ENCODE data around the gene TUBA4B.
"Not testable (repeated sequence)": the region's sequence is repeated elsewhere in the genome, so short reads cannot be mapped to it uniquely, and the experiment has no call there.

The TUBA4B gene

DNA sequence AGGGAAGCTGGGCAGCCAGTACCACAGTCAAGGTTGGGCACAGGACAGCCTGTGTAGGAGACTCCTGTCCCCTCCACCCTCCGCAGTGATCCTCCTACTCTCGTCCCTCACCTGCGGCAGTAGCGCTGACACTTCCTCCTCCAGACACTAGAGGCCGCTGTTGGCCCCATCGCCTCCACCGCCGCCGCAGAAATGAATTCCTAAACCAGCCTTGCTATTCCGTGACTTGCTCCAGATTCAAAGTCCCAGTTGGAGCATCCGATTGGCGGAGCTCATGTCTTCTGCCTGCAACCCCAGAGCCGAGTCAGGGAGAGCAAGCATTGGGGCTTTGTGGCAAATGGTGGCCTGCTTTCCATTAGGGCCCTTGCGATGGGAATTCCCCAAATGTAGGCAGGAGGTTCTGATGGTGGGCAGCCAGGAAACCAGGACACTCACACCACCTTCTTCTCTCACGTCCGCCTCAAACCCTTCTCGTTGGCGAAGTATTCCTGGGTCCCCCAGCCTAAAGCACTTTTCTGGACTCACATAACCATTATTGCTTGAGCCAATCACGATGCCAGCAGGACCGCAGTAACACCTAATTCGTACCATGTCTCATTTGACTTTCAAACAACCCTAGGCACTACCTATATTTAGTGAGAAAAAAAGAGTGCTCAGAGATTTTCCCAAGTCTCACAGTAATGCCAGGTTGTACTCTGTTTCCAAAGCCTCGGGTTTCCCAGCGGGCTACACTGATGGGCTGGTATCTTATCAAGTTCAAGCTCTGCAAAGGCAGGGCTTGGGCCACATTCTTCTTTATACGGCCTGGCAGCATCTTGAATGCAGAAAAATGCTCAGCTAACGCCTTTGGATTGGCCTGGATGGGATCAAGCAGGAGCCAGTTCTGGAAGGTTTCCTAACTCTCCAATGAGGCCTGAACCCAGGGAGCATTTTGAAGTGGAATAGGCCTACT is 24.9 kb downstream of the TUBA4B start:
- peak; percentile 68 for DNase-seq

DNA sequence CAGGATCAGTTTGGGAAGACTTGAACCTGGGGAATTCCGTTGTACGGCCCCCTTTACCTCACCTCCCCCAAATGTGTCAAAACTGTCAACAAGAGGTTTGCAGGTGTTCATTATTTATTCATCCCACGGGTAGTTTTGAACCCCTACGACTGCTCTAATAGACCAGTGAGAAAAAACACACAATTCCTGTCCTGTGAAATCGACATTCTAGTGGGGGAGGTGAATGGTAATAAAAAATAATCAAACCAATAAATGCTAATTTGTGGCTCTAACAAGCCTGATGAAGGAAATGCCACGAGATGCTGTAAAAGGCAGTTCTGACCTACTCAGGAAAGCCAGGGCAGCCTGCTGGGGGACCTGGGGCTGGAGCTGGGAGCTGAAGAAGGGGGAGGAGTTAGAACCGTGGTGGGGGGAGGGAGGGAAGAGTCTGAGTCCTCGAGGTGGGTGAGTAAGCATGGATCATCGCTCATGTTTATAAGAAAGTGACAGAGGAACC is 25.7 kb downstream of the TUBA4B start:
- no peak for DNase-seq

DNA sequence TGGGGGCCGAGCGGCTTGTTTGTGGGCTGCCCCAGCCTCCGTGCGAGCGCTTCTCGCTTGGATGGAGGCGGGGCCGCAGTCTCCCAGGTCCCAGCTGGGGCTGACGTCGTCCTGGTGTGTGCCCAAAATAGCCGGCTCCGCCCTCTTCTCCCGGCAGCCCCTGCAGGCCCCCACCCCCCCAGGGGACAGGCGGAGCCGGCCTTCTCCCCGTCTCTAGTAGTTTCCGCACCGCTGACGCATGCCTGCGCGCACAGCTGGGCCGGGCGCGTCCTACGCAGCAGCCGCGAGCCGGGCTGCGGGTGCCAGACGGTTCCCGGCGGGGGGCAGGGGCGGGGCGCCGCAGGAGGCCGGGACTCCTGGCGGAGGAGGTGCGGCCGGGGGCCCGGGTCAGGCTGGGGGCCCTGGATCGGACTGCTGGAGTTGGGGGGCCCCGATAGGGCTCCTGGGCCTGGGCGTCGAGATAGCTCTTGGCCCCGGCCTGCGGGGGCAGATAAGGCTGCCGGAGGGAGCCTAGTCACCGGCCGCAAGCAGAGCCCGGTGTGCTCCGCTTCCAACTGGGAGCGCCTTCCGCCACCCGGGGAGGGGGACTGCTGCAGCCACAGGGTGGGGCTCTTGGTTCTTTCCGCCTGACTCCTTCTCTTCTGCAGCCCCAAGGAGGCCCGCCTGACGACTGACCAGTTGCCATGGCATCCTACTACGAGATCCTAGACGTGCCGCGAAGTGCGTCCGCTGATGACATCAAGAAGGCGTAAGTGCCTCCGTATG is 26.3 kb downstream of the TUBA4B start, which contains the start of gene DNAJB2:
Gene DNAJB2 (plus strand): TSS at position 216 of the 765 bp plus-strand sequence. CDS start 468 bp downstream, at position 684.
- DNase-seq = peak; percentile 99

DNA sequence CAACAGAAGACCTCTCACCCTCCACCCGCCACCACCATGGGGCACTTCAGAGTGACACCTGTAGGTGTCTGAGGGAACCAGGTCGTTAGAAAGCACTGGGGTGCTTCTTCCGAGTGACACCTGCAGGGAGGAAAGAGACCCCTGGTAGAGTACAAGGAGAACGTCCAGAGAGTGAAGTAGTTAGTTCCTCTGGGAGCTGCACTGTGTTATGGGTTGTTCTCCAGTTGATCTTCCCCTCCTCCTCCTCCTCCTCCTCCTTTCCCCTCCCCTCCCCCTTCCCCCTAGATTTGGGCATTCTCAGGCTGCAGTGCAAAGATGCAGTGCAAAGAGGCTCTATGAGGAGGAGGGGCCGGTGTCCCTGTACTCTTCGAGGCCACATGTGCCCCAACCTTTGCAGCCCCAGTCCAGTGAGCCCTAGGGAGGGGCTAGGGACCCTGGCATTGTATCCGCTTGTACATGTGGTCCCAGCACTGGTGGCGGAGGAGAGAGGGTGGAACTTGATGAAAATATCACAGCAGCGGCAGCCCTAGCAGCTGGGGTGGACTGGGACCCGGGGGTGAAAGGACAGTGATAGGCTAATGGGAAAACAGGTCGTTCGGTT is 27.0 kb downstream of the TUBA4B start:
- DNase-seq = no peak

DNA sequence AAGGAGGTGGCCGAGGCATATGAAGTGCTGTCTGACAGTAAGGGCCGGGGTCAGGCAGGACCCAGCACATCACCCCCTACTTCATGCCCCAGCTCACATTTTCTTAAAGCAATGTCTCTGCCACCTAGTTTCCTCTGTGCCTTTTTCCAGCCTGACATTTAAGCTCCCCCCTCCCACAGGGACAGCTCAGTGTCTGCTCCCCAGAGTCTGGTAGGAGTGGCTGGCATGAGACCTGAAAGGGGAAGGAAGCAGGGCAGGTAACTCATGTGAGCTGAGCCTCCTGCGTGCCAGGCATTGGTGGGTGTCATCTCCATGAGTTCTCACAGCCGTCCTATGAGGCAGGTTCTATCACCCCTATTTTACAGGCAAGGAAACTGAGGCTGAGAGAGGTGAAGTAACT is 27.6 kb downstream of the TUBA4B start:
- no peak for DNase-seq

DNA sequence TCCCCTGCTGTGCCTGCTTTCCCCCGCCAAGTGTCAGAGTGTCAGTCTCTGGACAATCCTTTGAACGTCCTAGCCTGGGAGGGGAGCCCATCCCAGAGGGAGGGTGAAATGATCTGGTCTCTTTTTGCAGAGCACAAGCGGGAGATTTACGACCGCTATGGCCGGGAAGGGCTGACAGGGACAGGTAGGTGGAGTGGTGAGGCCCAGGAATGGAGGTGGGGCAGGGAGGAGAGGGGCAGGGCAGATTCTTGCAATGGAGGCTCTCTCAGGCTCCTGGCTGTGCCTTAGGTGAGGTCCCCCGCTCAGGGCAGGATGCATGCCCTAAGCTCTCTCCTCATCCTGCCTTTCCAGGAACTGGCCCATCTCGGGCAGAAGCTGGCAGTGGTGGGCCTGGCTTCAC is 28.5 kb downstream of the TUBA4B start:
- no peak for DNase-seq

DNA sequence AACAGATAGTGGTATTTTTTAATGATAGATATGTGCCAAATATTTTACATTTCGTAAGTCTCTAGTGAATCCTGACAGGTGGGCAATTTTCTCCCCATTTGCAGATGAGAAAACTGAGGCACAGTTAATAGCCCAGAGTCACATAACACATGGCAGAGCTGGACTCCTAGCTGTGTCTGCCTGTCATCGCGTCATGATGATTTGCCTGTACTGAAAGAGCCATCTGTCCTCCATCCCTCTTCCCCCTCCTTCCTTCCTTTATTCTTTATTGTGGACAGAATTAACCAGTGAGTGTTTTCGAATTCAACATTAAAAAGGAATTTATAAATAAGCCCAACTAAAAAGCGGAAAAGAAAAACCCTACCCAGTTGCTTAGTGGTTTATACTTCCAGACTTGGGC is 29.3 kb downstream of the TUBA4B start:
- no peak for DNase-seq

DNA sequence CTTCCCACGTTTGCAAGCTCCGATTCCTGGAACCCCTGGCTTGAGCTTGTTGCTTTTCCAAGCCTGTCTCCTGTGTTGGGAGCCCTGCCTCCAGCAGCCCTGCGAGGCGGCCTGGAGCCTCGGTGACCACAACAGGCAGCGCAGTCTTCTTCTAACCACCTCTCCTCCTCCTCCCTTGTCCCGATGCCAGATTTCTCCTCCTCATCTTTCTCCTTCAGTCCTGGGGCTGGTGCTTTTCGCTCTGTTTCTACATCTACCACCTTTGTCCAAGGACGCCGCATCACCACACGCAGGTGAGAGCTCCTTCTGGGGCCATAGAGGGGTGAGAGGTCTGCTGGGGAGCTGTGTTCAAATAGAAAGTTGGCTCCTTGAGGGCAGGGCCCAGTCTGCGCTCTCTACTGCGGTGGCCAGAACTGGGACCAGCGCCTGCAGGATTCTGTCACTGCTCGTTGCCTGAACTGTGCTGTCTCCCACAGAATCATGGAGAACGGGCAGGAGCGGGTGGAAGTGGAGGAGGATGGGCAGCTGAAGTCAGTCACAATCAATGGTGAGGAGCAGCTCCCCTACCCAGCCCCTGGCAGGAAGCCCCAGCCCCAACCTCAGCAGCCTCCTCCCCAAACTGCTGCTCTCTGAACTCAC is 30.0 kb downstream of the TUBA4B start:
- no peak for DNase-seq

DNA sequence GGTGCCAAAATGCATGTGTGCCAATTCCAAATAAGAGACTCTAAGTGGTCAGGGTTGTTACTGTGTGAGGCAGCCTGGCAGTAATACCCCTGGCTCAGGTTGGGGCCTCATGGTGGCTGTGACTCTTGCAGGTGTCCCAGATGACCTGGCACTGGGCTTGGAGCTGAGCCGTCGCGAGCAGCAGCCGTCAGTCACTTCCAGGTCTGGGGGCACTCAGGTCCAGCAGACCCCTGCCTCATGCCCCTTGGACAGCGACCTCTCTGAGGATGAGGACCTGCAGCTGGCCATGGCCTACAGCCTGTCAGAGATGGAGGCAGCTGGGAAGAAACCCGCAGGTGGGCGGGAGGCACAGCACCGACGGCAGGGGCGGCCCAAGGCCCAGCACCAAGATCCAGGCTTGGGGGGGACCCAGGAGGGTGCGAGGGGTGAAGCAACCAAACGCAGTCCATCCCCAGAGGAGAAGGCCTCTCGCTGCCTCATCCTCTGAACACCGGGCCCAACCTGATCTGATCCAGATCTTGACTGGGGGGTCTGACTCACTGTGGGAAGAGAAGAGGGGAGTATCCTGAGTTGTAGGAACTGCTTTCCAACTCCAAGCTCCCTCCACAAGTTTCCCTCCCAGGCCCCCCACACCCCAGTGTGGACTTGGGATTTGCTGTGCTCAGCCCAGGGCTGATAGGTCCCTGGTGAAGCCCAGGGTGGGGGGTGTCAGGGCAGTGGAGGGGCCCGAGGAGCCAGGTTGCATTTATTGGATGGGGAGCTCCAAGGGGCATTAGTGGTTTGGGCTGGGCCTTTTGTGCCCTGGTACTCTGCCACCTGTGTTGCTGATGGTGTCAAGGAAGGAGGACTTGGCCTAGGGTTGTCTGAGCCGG is 31.7 kb downstream of the TUBA4B start:
- DNase-seq = no peak

DNA sequence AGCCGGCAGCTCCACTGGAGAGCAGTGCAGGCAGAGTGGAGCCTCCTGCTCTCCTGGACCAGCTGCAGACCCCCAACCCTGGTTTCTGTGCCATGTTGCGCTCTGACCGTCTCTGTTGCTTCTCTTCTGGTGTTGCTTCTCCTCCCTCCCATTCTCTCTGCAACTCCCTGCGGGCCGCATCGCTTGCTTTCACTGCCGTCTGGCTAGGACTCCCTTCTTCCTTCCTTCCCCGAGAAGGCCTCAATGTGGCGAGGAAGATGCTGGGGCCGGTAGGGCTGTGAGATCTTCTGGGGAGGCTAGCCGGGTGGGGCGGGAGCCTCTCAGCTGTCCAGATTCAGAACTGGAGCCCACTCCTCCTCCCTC is 32.3 kb downstream of the TUBA4B start:
- DNase-seq = no peak

DNA sequence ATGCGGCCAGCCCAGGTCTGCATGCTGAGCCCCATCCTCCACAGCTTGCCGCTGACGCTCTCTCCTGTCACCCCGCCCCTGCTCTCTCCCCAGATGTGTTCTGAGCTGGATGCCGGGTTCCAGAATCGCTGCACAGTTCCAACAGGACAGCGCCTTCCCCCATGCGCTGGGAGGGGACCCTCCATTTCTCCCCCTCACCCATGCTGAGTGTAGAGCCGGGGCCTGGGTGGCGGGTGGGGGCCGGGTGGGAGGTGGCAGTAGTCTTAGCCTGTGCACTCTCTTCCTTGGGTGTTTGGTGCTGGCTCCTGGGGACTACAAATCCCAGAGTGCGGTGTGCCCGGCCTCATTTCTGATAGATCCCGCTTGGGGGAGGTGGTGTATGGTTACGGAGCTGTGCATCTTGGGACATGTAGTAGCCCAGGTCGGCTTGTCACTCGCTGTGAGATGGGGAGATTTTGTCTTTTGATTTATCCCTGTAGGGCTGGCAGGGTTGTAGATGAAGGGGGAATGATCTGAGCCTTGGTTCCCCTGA is 32.9 kb downstream of the TUBA4B start:
- no peak for DNase-seq

DNA sequence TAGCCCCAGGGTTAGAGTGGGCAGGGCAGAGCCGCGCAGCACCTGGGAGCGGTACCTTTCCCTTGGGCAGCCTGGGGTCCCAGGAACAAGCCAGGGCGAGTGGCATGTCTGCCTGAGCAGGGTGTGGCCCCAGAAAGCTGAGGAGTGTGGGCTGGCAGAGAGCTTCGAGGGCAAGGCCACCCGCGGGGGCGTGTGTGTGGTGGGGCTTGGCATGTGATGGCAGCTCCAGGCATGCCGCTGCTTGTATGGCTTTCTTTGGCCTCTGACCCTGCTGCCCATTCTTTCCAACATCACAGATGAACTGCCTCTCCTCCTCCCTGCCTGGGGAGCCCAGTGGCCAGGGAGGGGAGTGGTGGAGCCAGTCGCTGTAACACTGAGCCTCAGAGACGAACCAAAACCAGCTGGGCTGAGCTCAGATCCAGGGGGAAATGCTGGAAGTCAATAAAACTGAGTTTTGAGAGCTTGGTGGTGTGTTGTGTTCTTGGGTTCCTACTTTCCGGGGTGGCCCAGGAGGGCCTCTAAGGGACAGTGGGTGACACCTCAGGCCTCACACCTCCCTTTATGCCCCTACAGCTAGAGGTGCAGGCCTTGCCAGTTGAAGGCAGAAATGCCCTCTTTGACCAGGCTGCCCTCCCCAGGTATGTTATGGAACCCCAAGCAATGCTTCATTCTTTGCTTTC is 33.5 kb downstream of the TUBA4B start:
- no peak for DNase-seq

DNA sequence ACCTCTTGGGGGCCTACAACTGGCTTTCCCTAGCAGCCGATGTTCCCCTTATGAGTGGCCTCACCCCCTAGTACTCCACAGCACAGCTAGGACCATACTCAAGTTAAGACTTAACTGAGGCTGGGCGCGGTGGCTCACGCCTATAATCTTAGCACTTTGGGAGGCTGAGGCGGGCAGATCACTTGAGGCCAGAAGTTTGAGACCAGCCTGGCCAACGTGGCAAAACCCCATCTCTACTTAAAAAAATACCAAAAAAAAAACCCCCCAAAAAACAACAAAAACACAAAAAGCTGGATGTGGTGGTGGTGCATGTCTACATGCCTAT is 34.0 kb downstream of the TUBA4B start:
- DNase-seq = not testable (repeated sequence)

DNA sequence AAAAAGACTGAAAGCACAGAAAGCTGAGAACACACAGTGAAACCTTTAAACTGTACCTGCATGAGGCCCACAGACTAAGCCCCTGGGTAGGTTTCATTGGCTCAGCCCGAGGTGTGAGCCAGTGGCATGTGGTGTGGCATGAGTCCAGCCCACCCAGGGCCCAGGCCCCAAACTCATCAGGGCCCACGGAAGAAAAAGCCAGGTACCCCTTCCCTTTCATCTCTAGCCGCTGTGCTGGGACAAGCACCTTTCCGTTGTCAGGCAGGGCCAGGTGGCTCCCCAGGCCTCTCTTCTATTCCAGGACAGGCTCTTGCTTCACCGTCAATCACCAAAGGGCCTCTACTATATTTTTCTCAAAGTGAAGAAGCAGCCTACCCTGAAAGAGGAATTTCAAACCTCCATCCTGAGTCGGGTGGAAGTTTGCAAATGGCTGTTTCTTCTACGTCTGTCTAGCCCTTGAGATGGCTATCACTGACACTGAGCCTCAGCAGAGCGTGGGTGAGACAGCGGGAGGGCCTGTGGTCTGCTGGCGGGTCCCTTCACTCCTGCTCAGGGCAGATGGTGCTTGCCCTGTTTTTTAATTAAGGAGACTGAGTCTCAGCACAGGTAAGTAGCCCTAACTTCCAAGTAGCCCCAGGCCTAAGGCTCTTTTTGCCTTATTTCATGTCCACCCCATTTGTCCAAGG is 34.7 kb downstream of the TUBA4B start:
- no peak for DNase-seq

DNA sequence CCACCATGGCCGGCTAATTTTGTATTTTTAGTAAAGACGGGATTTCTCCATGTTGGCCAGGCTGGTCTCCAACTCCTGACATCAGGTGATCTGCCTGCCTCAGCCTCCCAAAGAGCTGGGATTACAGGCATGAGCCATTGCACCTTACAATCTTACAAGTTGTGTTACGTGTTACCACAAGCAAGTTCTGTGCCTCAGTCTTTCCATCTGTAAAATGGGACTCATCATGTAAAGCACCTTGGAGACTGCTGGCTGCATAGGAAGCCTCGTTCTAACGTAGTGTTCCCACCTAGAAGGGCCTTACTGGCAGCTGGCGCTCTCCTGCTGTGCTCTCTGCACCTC is 36.1 kb downstream of the TUBA4B start:
- no peak for DNase-seq

DNA sequence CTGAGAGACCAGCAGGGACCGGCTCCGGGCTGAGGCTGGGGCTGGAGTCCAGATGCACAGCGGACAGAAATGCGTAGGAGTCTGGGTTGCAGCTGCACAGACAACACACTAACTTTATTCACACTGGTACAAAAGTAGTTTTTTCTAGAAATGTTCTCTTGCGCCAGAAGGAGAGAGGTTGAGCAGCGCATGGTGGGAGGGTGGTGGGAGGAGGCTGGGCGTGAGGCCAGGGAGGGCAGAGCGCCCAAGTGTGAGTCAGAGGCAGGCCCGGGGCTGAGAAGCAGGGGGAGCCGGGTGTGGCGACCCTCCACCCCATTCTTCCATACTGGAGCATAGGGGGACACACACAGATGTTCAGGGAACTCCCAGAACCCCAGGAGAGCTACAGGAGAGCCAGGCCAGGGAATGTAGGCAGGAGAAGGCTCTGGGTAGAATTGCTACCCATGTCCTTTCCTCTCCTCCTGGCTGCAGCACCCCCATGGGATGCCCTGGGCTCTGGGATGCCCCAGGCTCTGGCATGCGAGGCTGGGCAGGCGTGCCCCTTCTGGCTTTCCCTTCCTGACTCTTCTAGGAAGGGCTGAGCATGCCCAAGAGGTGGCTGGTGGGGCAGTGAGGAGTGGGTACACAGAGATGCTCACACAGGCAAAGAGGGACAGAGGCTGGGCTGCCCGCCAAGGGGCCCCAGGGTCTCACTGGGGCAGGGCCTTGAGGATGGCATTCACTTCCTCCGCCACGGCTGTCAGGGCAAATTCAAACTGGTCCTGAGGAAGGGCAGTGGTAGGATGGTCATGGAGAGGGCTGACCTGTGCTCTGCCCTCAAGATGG is 36.7 kb downstream of the TUBA4B start:
- DNase-seq = no peak

DNA sequence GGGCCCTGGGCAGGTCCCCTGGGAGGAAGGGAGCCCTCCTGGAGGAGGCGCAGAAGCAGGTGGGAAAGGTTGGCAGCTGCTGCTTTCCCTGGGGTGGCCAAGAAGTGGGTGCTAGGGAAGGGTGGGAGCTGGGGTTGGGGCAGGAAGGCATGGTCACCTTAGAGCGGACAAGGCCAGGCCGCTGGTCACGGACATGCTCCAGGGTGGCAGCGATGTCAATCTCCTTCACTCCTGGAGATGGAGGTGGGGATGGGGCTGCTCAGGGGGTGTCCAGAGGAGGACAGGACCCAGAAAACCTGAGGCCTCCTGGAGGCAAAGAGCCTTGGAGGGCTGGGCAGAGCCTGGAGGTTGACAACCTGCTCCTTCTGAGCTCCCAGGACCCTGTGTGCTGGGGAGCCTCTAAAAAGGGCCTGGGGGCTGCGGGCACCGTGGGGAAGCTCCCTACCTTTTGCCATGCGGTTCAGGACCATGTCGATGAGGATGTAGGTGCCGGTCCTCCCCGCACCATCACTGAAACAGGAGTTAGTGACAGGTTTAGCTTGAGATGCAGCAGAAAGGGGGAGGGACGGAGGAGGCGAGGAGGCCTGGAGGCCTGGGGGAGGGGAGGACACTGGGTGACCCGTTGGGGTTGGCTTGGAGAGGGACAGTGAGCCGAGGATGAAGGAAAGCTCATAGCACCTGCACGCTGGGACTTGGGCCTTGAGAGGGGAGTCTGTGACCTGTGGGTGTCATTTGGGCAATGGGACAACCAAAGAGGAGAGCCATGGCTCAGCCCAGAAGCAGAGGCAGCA is 37.5 kb downstream of the TUBA4B start:
- no peak for DNase-seq

DNA sequence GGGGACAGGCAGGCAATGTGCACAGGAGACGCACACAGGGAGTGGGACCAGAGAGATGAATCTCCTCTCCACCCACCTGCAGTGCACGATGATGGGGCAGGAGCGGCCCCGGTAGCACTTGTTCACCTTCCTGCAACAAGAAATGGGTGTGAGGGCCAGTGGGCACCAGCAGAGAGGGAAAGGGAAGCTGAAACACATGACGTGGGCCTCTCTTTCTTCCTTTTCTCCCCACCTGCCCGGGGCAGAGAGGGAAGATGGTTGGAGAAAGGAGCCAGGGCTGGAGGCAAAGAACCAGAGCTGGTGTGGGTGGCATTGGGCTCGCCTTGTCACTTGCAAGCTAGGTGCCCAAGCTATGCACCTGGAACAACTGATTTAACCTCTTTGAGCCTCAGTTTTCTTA is 38.4 kb downstream of the TUBA4B start:
- DNase-seq = no peak
